DND-41 (cell line): ENCODE results near the gene TEX38.
"Not testable (repeated sequence)": the region's sequence is repeated elsewhere in the genome, so short reads cannot be mapped to it uniquely, and the experiment has no call there.

Experiments used
- EZH2 ChIP-seq: IDR thresholded peaks from 3 replicates; pipeline ENCODE4 v1.6.1; 2012; ENCODE audit warnings: borderline replicate concordance, low read depth, mild to moderate bottlenecking, moderate library complexity, low read length, inconsistent platforms; ENCODE audit not compliant: severe bottlenecking
- TF ChIP-seq, protein P1 (sequence below): IDR thresholded peaks from 2 replicates; pipeline ENCODE4 v1.5.1; 2012; ENCODE audit warnings: borderline replicate concordance, low read length, moderate library complexity, mild to moderate bottlenecking; ENCODE audit not compliant: poor library complexity, severe bottlenecking; ENCODE audit errors: extremely low read depth

- TF ChIP-seq, protein P1, sequence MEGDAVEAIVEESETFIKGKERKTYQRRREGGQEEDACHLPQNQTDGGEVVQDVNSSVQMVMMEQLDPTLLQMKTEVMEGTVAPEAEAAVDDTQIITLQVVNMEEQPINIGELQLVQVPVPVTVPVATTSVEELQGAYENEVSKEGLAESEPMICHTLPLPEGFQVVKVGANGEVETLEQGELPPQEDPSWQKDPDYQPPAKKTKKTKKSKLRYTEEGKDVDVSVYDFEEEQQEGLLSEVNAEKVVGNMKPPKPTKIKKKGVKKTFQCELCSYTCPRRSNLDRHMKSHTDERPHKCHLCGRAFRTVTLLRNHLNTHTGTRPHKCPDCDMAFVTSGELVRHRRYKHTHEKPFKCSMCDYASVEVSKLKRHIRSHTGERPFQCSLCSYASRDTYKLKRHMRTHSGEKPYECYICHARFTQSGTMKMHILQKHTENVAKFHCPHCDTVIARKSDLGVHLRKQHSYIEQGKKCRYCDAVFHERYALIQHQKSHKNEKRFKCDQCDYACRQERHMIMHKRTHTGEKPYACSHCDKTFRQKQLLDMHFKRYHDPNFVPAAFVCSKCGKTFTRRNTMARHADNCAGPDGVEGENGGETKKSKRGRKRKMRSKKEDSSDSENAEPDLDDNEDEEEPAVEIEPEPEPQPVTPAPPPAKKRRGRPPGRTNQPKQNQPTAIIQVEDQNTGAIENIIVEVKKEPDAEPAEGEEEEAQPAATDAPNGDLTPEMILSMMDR: not testable (repeated sequence)
- TF ChIP-seq EZH2: not testable (repeated sequence)
Measured at GRCh38 chr1:46694676-46695075, 23.0 kb downstream of the TEX38 start.
